ENCODE measurements around the gene TLR1. TPM values are rescaled to one million over a fixed set of nuclear protein-coding genes. Genes with fewer than 3 reads are reported as not detected.
A peak's percentile ranks its signal among the peaks of the same experiment; 100 is the strongest.
"Not testable (repeated sequence)": the region's sequence is repeated elsewhere in the genome, so short reads cannot be mapped to it uniquely, and the experiment has no call there.

Gene TLR1
- total RNA-seq, 6 donors from 2014 or later = 16.4 to 41.9 (median 24.8) TPM

- ATAC-seq (ENCODE audit: low FRiP score in 2 of 2) = no peak
- H3K4me3 ChIP-seq = no peak overlapping the region
- peaks cover 0 to 9% (median under 1%) of the 10 kb centered on the region in 4 donors for H3K4me1 ChIP-seq
- H3K27me3 ChIP-seq = no peaks in the 10 kb centered on the region
- no peak for TF ChIP-seq EP300 (IDR thresholded peaks at IDR 0.05)
- no peak for TF ChIP-seq POLR2A (IDR thresholded peaks at IDR 0.05)
- no peak for TF ChIP-seq POLR2AphosphoS5 (IDR thresholded peaks at IDR 0.05)
- TF ChIP-seq CTCF (IDR thresholded peaks at IDR 0.05) = no peak
- H3K9me3 ChIP-seq = no peaks in the 10 kb centered on the region
- H3K27ac ChIP-seq = no peak overlapping the region
- no peak for DNase-seq
- no peaks in the 10 kb centered on the region for H3K36me3 ChIP-seq
- WGBS, 2 donors = 92 to 94% methylated on average over 6 of the region's 6 CpGs
These were observed 6.7 kb upstream of the TLR1 start for GRCh38 chr4:38811297-38811696.

DNA sequence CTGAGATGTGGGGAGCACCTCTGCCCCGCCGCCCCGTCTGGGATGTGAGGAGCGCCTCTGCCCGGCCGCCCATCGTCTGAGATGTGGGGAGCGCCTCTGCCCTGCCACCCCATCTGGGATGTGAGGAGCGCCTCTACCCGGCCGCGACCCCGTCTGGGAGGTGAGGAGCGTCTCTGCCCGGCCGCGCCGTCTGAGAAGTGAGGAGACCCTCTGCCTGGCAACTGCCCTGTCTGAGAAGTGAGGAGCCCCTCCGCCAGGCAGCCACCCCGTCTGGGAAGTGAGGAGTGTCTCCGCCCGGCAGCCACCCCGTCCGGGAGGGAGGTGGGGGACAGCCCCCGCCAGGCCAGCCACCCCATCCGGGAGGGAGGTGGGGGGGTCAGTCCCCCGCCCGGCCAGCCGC lies 2.9 kb upstream of the TLR1 start:
- H3K36me3 ChIP-seq; ATAC-seq (ENCODE audit: low FRiP score in 2 of 2); H3K4me3 ChIP-seq; H3K27me3 ChIP-seq; H3K9me3 ChIP-seq; H3K27ac ChIP-seq: not testable (repeated sequence)
- no CpG with 5 or more reads among the region's 29 CpGs for WGBS, 2 donors
- DNase-seq = peak in 1 of 2 donors; percentile 46
- H3K4me1 ChIP-seq = peaks cover 6 to 16% (median 13%) of the 10 kb centered on the region in 4 donors

DNA sequence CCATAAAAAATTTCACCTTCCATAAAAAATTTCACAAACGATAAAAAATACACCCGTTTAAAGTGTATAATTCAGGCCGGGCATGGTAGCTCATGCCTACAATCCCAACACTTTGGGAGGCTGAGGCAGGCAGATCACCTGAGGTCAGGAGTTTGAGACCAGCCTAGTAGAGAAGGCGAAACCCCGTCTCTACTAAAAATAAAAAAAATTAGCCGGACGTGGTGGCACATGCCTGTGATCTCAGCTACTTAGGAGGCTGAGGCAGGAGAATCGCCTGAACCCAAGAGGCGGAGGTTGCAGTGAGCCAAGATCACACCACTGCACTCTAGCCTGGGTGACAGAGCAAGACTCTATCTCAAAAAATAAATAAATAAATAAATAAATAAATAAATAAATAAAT lies 1.7 kb upstream of the TLR1 start:
- not testable (repeated sequence) for H3K4me3 ChIP-seq; ATAC-seq (ENCODE audit: low FRiP score in 2 of 2); H3K27me3 ChIP-seq; DNase-seq; H3K36me3 ChIP-seq; H3K9me3 ChIP-seq
- Histone ChIP-seq H3K27ac (peak overlapping the region; percentile 74 to 87 (median 81)), H3K4me1 (peaks cover 8 to 16% (median 13%) of the 10 kb centered on the region in 4 donors)
- 79 to 83% methylated on average over 9 of the region's 9 CpGs for WGBS, 2 donors

GRCh38 chr4:38805530-38806145 lies 1.0 kb upstream of the TLR1 start:
- 17 to 27% methylated on average over 5 of the region's 5 CpGs for WGBS, 2 donors
- peak overlapping the region in 2 of 4 donors; percentile 38 to 40 for H3K4me3 ChIP-seq

DNA sequence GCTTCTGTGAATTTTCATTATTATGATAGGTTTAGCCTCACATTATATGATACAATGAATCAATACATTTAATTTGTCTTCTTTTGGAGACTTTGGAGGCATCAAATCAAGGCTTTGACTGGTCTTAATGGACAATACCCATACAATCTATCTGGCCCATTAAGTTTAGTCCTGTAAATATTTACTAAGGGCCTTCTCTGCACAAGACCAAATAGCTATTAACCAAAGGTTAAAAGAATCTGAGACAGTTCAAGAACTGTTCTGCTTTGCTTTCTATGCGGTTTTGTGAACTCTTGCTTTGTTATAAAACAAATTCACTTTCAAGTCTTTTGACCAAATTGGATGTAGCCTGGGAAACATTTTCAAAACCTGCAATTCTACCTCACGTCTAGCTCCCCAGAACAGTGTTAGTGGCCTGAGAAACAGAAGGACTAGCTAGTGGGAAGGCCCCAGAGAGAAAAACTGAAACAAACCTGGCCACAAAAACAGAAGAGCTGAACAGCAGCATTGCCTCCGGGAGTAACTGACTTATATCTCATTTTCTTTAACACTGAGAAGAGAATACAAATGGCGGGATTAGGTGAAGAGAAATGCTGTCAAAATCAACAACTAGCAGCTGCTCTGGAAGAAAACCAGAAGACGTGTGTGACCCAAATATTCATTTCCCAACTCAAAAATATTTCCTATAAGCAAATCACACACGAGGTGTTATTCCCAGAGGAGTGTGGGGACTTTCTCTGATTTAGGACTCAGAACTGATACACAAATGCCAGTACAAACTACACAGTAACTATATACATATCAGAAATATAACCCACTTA lies 548 bp downstream of the TLR1 start:
- DNase-seq = no peak
- peak in 1 of 2 donors; percentile 35 for ATAC-seq (ENCODE audit: low FRiP score in 2 of 2)
- H3K9me3 ChIP-seq = no peaks in the 10 kb centered on the region
- no peak for TF ChIP-seq CTCF (IDR thresholded peaks at IDR 0.05)
- TF ChIP-seq POLR2A (IDR thresholded peaks at IDR 0.05) = no peak
- no peak for TF ChIP-seq EP300 (IDR thresholded peaks at IDR 0.05)
- TF ChIP-seq POLR2AphosphoS5 (IDR thresholded peaks at IDR 0.05) = no peak
- H3K4me1 ChIP-seq = peaks cover 8 to 16% (median 13%) of the 10 kb centered on the region in 4 donors
- peak overlapping the region; percentile 74 to 87 (median 81) for H3K27ac ChIP-seq
- H3K36me3 ChIP-seq = peaks cover 0 to 14% (median 2%) of the 10 kb centered on the region in 4 donors
- H3K27me3 ChIP-seq = no peaks in the 10 kb centered on the region
- 13 to 22% methylated on average over 6 of the region's 6 CpGs for WGBS, 2 donors
- H3K4me3 ChIP-seq = peak overlapping the region in 3 of 4 donors; percentile 27 to 40 (median 38)

More at GRCh38 chr4:38805530-38806145, 1.0 kb upstream of the TLR1 start:
- H3K4me1 ChIP-seq = peaks cover 8 to 16% (median 13%) of the 10 kb centered on the region in 4 donors
- TF ChIP-seq CTCF (IDR thresholded peaks at IDR 0.05) = no peak
- peak in 1 of 4 donors; percentile 45 for TF ChIP-seq POLR2A (IDR thresholded peaks at IDR 0.05)
- no peak for TF ChIP-seq EP300 (IDR thresholded peaks at IDR 0.05)
- TF ChIP-seq POLR2AphosphoS5 (IDR thresholded peaks at IDR 0.05) = peak; percentile 29 to 44
- H3K36me3 ChIP-seq = peaks cover 0 to 2% (median 0%) of the 10 kb centered on the region in 4 donors
- H3K27ac ChIP-seq = peak overlapping the region; percentile 74 to 87 (median 81)
- peak; percentile 70 to 90 for ATAC-seq (ENCODE audit: low FRiP score in 2 of 2)
- DNase-seq = peak in 1 of 2 donors; percentile 59
- H3K27me3 ChIP-seq = no peaks in the 10 kb centered on the region
- no peaks in the 10 kb centered on the region for H3K9me3 ChIP-seq

All from upper lobe of left lung (tissue), 6 donors.